Astrocyte of the spinal cord (primary cell): ENCODE results near the gene LMOD1.

Source experiments
- DNase-seq: peaks from one replicate; pipeline ENCODE4 v3.0.0; 2011; ENCODE audit warnings: low read depth, low spot score
- H3K4me3 ChIP-seq: 2 replicates; pipeline ENCODE4 v1.5.1; 2011; ENCODE audit warnings: low read depth, mild to moderate bottlenecking, low read length, moderate library complexity
- CTCF ChIP-seq: IDR thresholded peaks from 2 replicates; pipeline ENCODE4 v1.5.1; 2012; ENCODE audit warnings: low read depth, mild to moderate bottlenecking, low read length, inconsistent platforms
- in situ Hi-C: cut with HindIII; loops from 2 replicates; pipeline ENCODE4 v1.10.0; 2017; ENCODE audit warnings: low sequenced_read_pairs

LMOD1 gene

GRCh38 chr1:201946224-201946908, at the start of gene LMOD1:
TSS of gene LMOD1 (minus strand) at chr1:201946548. CDS start at chr1:201946340, 208 bp downstream.
- H3K4me3 ChIP-seq: peak within 1 kb of the TSS; percentile 34
- in situ Hi-C loops: no loop called here
- no peak for TF ChIP-seq CTCF
- DNase-seq: peak; percentile 86

GRCh38 chr1:201990427-201990826, 44.1 kb upstream of the LMOD1 start:
- no peak for TF ChIP-seq CTCF
- H3K4me3 ChIP-seq: no peak overlapping the region
- DNase-seq: no peak
- in situ Hi-C loops: no loop called here

- in situ Hi-C loops: no loop called here
- H3K4me3 ChIP-seq: no peak overlapping the region
- no peak for DNase-seq
- no peak for TF ChIP-seq CTCF
These were observed 43.2 kb upstream of the LMOD1 start for GRCh38 chr1:201989354-201990128.

GRCh38 chr1:201988601-201989000, 42.3 kb upstream of the LMOD1 start:
- no peak for DNase-seq
- no peak for TF ChIP-seq CTCF
- H3K4me3 ChIP-seq: no peak overlapping the region
- in situ Hi-C loops: no loop called here

- in situ Hi-C loops: no loop called here
- no peak for TF ChIP-seq CTCF
These were observed 39.0 kb upstream of the LMOD1 start for GRCh38 chr1:201985355-201985754.

GRCh38 chr1:201984446-201984845, 38.1 kb upstream of the LMOD1 start:
- TF ChIP-seq CTCF: no peak
- in situ Hi-C loops: no loop called here
- DNase-seq: no peak
- H3K4me3 ChIP-seq: no peak overlapping the region

More at GRCh38 chr1:201985355-201985754, 39.0 kb upstream of the LMOD1 start:
- no peak overlapping the region for H3K4me3 ChIP-seq
- no peak for DNase-seq
